ENCODE data around the gene HERC6. TPM values are rescaled to one million over a fixed set of nuclear protein-coding genes. Genes with fewer than 3 reads are reported as not detected.

The HERC6 gene
- total RNA-seq: 8.1 and 8.7 TPM in 2 replicates

DNA sequence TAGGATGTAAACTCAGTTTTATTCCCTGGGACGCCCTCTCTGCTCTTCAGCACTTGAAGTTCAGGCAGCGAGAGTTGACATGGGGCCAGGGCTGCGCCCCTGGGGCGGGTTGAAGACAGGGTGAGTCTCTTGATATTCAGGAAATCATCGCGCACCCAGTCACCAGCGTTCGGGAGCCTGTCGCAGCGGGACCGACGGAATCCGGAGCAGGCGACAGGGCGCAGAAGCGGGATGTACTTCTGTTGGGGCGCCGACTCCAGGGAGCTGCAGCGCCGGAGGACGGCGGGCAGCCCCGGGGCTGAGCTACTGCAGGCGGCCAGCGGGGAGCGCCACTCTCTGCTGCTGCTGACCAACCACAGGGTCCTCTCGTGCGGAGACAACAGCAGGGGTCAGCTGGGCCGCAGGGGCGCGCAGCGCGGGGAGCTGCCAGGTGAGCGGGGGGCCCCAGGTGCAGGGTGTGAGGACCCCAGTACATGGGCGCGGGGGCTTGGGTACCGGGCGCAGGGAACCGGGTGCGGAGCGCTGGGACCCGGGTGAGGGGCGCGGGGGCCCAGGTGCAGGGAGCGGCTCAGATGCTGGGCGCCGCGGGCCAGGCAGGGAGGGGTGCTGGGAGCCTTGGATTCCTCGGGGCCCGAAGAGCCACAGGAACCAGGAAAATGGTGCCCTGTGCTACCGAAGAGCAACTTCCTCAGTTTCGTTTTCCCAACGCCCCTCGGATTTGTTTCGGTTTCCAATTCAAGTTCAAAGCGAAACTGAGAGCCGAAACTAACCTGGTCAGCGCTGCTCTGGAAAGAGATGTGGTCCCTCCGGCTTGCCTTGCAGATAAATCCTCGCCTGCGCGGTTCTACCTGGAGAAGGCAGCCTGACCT, at the start of gene HERC6:
Gene HERC6 (plus strand): TSS at position 162 of the 869 bp plus-strand sequence. CDS start 70 bp downstream, at position 232.

DNA sequence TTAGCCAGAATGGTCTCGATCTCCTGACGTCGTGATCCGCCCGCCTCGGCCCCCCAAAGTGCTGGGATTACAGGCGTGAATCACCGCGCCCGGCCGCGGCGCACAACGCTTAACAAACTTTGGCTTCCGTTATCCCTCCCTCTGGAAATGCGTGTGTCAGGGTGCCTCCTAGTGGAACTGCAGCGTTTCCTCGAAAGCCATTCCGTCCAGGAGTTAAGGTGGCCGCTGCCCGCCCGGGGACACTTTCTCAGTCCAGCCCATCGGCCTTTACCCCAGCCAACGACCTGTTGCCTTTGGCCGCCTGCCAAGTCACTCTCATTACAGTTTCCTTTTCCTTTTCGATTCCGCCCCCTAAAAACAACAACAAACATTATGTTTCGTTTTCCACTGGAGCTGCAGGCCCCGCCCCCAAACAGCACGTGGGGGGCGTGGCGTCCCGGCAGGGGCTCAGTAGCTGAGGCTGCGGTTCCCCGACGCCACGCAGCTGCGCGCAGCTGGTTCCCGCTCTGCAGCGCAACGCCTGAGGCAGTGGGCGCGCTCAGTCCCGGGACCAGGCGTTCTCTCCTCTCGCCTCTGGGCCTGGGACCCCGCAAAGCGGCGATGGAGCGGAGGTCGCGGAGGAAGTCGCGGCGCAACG, 78.1 kb downstream of the HERC6 start, which contains the start of gene HERC5:
Gene HERC5 (plus strand): TSS at position 450 of the 637 bp plus-strand sequence. CDS start 151 bp downstream, at position 601.

Other genes with a start within 250 kb of the HERC6 start
- gene ABCG2, start 220.2 kb upstream of the HERC6 start, total RNA-seq: 1.2 and 7.2 TPM in 2 replicates
- gene PPM1K, start 94.3 kb upstream of the HERC6 start, total RNA-seq: 18.9 and 19.2 TPM in 2 replicates
- gene HERC5, start 78.3 kb downstream of the HERC6 start, total RNA-seq: 1.7 and 1.8 TPM in 2 replicates
- 69.9 and 78.4 TPM in 2 replicates for gene PYURF, start 144.9 kb downstream of the HERC6 start, total RNA-seq
- gene HERC3, start 213.6 kb downstream of the HERC6 start, total RNA-seq: 22.0 and 24.9 TPM in 2 replicates